ENCODE data around the gene MB21D2.

MB21D2 gene

DNA sequence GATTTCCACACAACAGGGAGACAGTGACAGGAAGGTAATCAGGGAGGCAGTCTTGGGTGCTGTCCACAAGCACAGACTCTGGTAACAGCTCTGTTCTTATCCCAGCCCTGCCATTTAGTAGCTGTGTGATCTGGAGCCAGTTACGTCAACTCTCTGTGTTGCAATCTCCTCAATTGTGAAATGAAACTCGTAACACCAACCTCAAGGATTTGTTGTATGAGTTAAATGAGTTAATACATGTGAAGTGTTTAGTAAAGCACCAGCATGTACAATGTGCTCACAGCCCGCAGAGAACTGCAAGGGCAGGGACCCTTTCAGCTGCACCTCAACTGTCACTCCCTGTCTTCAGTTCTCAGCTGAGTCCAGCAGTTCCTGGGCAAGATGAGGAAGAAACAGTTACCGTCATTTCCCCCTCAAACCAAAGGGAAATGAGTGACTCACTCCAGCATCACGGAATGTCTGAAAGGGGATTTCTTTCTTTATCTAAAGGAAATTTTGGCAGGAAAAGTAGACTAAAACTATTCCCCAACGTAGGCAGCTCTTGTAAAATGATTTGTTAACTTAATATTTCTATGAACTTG, 39.9 kb upstream of the MB21D2 start:
- no peaks in the 10 kb centered on the region for H3F3A ChIP-seq (ENCODE audit: insufficient read depth)
- no peaks in the 10 kb centered on the region for H4K20me1 ChIP-seq (ENCODE audit: low read depth, low read length)
- no peak overlapping the region for H3K4me3 ChIP-seq (ENCODE audit: insufficient read depth, low read length, poor library complexity, severe bottlenecking)
- H3K9ac ChIP-seq (ENCODE audit: low read length), result no peak overlapping the region
- no peaks in the 10 kb centered on the region for H3K79me2 ChIP-seq (ENCODE audit: insufficient read depth, low read length)
- no peaks in the 10 kb centered on the region for H3K27me3 ChIP-seq (ENCODE audit: low read length)
- no peak overlapping the region for H2AFZ ChIP-seq (ENCODE audit: low read depth, low read length, severe bottlenecking)
- TF ChIP-seq, protein P1, sequence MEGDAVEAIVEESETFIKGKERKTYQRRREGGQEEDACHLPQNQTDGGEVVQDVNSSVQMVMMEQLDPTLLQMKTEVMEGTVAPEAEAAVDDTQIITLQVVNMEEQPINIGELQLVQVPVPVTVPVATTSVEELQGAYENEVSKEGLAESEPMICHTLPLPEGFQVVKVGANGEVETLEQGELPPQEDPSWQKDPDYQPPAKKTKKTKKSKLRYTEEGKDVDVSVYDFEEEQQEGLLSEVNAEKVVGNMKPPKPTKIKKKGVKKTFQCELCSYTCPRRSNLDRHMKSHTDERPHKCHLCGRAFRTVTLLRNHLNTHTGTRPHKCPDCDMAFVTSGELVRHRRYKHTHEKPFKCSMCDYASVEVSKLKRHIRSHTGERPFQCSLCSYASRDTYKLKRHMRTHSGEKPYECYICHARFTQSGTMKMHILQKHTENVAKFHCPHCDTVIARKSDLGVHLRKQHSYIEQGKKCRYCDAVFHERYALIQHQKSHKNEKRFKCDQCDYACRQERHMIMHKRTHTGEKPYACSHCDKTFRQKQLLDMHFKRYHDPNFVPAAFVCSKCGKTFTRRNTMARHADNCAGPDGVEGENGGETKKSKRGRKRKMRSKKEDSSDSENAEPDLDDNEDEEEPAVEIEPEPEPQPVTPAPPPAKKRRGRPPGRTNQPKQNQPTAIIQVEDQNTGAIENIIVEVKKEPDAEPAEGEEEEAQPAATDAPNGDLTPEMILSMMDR (IDR thresholded peaks at IDR 0.05; ENCODE audit: insufficient read depth, low read length, poor library complexity, severe bottlenecking), result no peak
- no peak for TF ChIP-seq EZH2phosphoT487 (conservative IDR thresholded peaks at IDR 0.05; ENCODE audit: low read length)
- H3K27ac ChIP-seq (ENCODE audit: low read depth, low read length), result no peak overlapping the region
- H3K4me2 ChIP-seq (ENCODE audit: low read depth, low read length, poor library complexity, severe bottlenecking), result no peak overlapping the region
- H3K36me3 ChIP-seq (ENCODE audit: low read length), result no peaks in the 10 kb centered on the region
- no peaks in the 10 kb centered on the region for H3K9me3 ChIP-seq (ENCODE audit: insufficient read depth, low read length)
- H3K9me2 ChIP-seq (replicated peaks; ENCODE audit: insufficient read depth, low read length), result no peaks in the 10 kb centered on the region

DNA sequence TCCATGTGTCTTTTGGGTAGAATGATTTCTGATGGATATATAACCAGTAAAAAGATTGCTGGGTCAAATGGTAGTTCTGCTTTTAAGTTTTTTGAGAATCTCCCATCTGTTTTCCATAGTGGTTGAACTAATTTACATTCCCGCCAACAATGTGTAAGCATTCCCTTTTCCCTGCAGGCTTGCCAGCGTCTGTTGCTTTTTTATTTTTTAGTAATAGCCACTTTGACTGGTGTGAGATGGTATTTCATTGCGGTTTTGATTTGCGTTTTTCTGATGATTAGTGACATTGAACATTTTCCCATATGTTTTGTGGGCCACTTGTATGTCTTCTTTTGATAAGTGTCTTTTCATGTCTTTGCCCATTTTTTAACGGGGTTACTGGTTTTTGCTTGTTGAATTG, 36.3 kb upstream of the MB21D2 start:
- Histone ChIP-seq H3K9me2 (replicated peaks; ENCODE audit: insufficient read depth, low read length) (no peaks in the 10 kb centered on the region), H3K27me3 (ENCODE audit: low read length) (no peaks in the 10 kb centered on the region), H2AFZ (ENCODE audit: low read depth, low read length, severe bottlenecking) (no peak overlapping the region), H3K4me3 (ENCODE audit: insufficient read depth, low read length, poor library complexity, severe bottlenecking) (no peak overlapping the region), H3K27ac (ENCODE audit: low read depth, low read length) (no peak overlapping the region), H3K79me2 (ENCODE audit: insufficient read depth, low read length) (no peaks in the 10 kb centered on the region), H3K9me3 (ENCODE audit: insufficient read depth, low read length) (no peaks in the 10 kb centered on the region), H3F3A (ENCODE audit: insufficient read depth) (no peaks in the 10 kb centered on the region), H3K9ac (ENCODE audit: low read length) (no peak overlapping the region), H3K4me2 (ENCODE audit: low read depth, low read length, poor library complexity, severe bottlenecking) (no peak overlapping the region), H3K36me3 (ENCODE audit: low read length) (no peaks in the 10 kb centered on the region), H4K20me1 (ENCODE audit: low read depth, low read length) (no peaks in the 10 kb centered on the region)
- TF ChIP-seq, protein P1 (IDR thresholded peaks at IDR 0.05; ENCODE audit: insufficient read depth, low read length, poor library complexity, severe bottlenecking), result no peak
- TF ChIP-seq EZH2phosphoT487 (conservative IDR thresholded peaks at IDR 0.05; ENCODE audit: low read length), result no peak

DNA sequence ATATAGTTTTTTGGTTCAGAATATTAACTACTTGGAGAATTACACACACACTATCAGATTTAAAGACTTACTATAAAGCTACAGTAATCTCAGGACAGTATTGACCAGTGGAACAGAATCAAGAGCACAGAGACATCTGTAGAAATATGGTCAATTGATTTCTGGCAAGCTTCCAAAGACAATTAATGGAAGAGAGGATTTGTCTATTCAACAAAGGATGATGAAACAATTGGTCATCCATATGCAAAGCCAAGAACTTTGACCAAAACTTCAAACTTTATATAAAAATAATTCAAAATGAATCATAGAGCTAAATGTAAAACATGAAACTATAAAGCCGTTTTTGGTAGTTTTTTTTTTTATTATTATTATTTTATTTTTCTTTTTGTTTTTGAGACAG, 29.8 kb upstream of the MB21D2 start:
- Histone ChIP-seq H3K4me3 (ENCODE audit: insufficient read depth, low read length, poor library complexity, severe bottlenecking) (no peak overlapping the region), H3K79me2 (ENCODE audit: insufficient read depth, low read length) (no peaks in the 10 kb centered on the region), H3K27me3 (ENCODE audit: low read length) (no peaks in the 10 kb centered on the region), H3K9ac (ENCODE audit: low read length) (no peak overlapping the region), H3K27ac (ENCODE audit: low read depth, low read length) (no peak overlapping the region), H4K20me1 (ENCODE audit: low read depth, low read length) (no peaks in the 10 kb centered on the region), H3F3A (ENCODE audit: insufficient read depth) (no peaks in the 10 kb centered on the region), H3K9me3 (ENCODE audit: insufficient read depth, low read length) (no peaks in the 10 kb centered on the region), H2AFZ (ENCODE audit: low read depth, low read length, severe bottlenecking) (no peak overlapping the region), H3K4me2 (ENCODE audit: low read depth, low read length, poor library complexity, severe bottlenecking) (no peak overlapping the region), H3K36me3 (ENCODE audit: low read length) (no peaks in the 10 kb centered on the region), H3K9me2 (replicated peaks; ENCODE audit: insufficient read depth, low read length) (no peaks in the 10 kb centered on the region)
- no peak for TF ChIP-seq EZH2phosphoT487 (conservative IDR thresholded peaks at IDR 0.05; ENCODE audit: low read length)
- TF ChIP-seq, protein P1 (IDR thresholded peaks at IDR 0.05; ENCODE audit: insufficient read depth, low read length, poor library complexity, severe bottlenecking), result no peak

Data from SU-DHL-6 (cell line).